ENCODE results near the gene NDST3. TPM values are rescaled to one million over a fixed set of nuclear protein-coding genes. Genes with fewer than 3 reads are reported as not detected.

Gene NDST3
- total RNA-seq, 2 experiments from 2014 or later, result not detected

GRCh38 chr4:118307643-118308042, 273.4 kb downstream of the NDST3 start:
- no peaks in the 10 kb centered on the region for H3K36me3 Mint-ChIP-seq (ENCODE audit: low read depth)
- POLR2A ChIA-PET, result no interaction called here
- ATAC-seq, result no peak
- DNase-seq, result no peak
- no peaks in the 10 kb centered on the region for H3K9me3 Mint-ChIP-seq
- intact Hi-C loops (cut with micrococcal nuclease), result no loop called here
- TF ChIP-seq, protein P1, sequence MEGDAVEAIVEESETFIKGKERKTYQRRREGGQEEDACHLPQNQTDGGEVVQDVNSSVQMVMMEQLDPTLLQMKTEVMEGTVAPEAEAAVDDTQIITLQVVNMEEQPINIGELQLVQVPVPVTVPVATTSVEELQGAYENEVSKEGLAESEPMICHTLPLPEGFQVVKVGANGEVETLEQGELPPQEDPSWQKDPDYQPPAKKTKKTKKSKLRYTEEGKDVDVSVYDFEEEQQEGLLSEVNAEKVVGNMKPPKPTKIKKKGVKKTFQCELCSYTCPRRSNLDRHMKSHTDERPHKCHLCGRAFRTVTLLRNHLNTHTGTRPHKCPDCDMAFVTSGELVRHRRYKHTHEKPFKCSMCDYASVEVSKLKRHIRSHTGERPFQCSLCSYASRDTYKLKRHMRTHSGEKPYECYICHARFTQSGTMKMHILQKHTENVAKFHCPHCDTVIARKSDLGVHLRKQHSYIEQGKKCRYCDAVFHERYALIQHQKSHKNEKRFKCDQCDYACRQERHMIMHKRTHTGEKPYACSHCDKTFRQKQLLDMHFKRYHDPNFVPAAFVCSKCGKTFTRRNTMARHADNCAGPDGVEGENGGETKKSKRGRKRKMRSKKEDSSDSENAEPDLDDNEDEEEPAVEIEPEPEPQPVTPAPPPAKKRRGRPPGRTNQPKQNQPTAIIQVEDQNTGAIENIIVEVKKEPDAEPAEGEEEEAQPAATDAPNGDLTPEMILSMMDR (IDR thresholded peaks at IDR 0.05), result no peak
- H3K27ac Mint-ChIP-seq, result no peak overlapping the region
- no peaks in the 10 kb centered on the region for H3K4me1 Mint-ChIP-seq (ENCODE audit: low read depth)
- H3K27me3 Mint-ChIP-seq, result peaks cover 12% of the 10 kb centered on the region
- CTCF ChIA-PET, result interaction anchor here (0.9 to 1.2 kb wide), 2 partner anchors 45 to 83 kb away, joined by 3 to 4 read pairs; partner anchors contain the start of gene PRSS12
- H3K4me3 Mint-ChIP-seq, result no peak overlapping the region

Measured in activated CD8-positive, alpha-beta T cell treated with anti-CD3 and anti-CD28 coated beads for 36 hours (primary cell).